ENCODE measurements around the gene CCDC27. TPM values are rescaled to one million over a fixed set of nuclear protein-coding genes. Genes with fewer than 3 reads are reported as not detected.

The CCDC27 gene
- total RNA-seq: 0.08 TPM
- long read RNA-seq: 0 reads

DNA sequence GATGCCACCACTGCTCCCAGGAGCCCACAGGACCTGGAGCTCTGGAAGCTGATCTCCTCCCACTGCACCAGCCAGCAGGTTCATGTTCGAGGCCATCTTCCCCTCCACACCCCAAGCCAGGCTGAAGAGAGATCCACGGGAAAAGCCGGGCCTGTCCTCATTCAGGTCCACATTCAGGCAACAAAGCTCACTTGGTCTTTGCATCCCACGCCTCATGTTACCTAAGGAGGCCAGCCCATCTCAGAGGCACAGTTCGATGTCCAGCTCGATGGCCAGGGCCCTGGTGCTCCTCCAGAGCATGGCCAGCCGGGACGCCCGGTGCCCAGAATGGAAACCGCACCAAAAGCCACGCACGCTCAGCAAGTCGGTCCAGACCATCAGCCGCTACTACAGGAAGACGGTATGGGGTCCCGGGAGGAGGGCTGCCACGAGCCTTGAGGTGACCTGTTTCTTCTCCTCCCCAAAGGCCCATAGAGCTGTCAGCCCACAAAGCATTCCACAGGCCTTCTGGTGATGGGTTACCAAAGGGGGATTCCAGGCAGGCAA is at the start of gene CCDC27:
CCDC27 (plus strand) TSS at position 51 of the 546 bp plus-strand sequence; CDS start at position 83, 32 bp downstream.
- Histone ChIP-seq H3K4me1 (peaks cover 6% of the 10 kb centered on the region), H3K9me3 (replicated peaks) (no peaks in the 10 kb centered on the region), H3K27ac (replicated peaks) (no peak within 1 kb of the TSS), H3K4me3 (no peak within 1 kb of the TSS), H3K27me3 (ENCODE audit: low read depth) (peaks cover 67% of the 10 kb centered on the region), H3K36me3 (no peaks in the 10 kb centered on the region)
- intact Hi-C loops (cut with micrococcal nuclease): no loop called here
- DNase-seq: no peak
- TF ChIP-seq, protein P1, sequence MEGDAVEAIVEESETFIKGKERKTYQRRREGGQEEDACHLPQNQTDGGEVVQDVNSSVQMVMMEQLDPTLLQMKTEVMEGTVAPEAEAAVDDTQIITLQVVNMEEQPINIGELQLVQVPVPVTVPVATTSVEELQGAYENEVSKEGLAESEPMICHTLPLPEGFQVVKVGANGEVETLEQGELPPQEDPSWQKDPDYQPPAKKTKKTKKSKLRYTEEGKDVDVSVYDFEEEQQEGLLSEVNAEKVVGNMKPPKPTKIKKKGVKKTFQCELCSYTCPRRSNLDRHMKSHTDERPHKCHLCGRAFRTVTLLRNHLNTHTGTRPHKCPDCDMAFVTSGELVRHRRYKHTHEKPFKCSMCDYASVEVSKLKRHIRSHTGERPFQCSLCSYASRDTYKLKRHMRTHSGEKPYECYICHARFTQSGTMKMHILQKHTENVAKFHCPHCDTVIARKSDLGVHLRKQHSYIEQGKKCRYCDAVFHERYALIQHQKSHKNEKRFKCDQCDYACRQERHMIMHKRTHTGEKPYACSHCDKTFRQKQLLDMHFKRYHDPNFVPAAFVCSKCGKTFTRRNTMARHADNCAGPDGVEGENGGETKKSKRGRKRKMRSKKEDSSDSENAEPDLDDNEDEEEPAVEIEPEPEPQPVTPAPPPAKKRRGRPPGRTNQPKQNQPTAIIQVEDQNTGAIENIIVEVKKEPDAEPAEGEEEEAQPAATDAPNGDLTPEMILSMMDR (IDR thresholded peaks at IDR 0.05; ENCODE audit: borderline replicate concordance): no peak

GRCh38 chr1:3702528-3702927 is 49.7 kb upstream of the CCDC27 start:
- TF ChIP-seq, protein P1 (IDR thresholded peaks at IDR 0.05; ENCODE audit: borderline replicate concordance): no peak
- intact Hi-C loops (cut with micrococcal nuclease): no loop called here

GRCh38 chr1:3702990-3703728 is 49.1 kb upstream of the CCDC27 start:
- no peak for DNase-seq
- no peaks in the 10 kb centered on the region for H3K36me3 ChIP-seq
- intact Hi-C loops (cut with micrococcal nuclease): no loop called here
- H3K27ac ChIP-seq (replicated peaks): no peak overlapping the region
- H3K4me1 ChIP-seq: peaks cover 9% of the 10 kb centered on the region
- TF ChIP-seq, protein P1 (IDR thresholded peaks at IDR 0.05; ENCODE audit: borderline replicate concordance): no peak
- no peaks in the 10 kb centered on the region for H3K9me3 ChIP-seq (replicated peaks)
- H3K4me3 ChIP-seq: no peak overlapping the region
- H3K27me3 ChIP-seq (ENCODE audit: low read depth): peaks cover 98% of the 10 kb centered on the region

More at GRCh38 chr1:3702528-3702927, 49.7 kb upstream of the CCDC27 start:
- Histone ChIP-seq H3K9me3 (replicated peaks) (no peaks in the 10 kb centered on the region), H3K36me3 (no peaks in the 10 kb centered on the region), H3K27ac (replicated peaks) (no peak overlapping the region), H3K4me3 (no peak overlapping the region), H3K4me1 (peaks cover 9% of the 10 kb centered on the region), H3K27me3 (ENCODE audit: low read depth) (peaks cover 98% of the 10 kb centered on the region)
- DNase-seq: no peak

GRCh38 chr1:3703786-3704371 is 48.4 kb upstream of the CCDC27 start:
- Histone ChIP-seq H3K9me3 (replicated peaks) (no peaks in the 10 kb centered on the region), H3K36me3 (no peaks in the 10 kb centered on the region), H3K27me3 (ENCODE audit: low read depth) (peaks cover 98% of the 10 kb centered on the region), H3K4me1 (peaks cover 9% of the 10 kb centered on the region), H3K27ac (replicated peaks) (no peak overlapping the region), H3K4me3 (no peak overlapping the region)
- DNase-seq: no peak
- TF ChIP-seq, protein P1 (IDR thresholded peaks at IDR 0.05; ENCODE audit: borderline replicate concordance): no peak
- intact Hi-C loops (cut with micrococcal nuclease): no loop called here

DNA sequence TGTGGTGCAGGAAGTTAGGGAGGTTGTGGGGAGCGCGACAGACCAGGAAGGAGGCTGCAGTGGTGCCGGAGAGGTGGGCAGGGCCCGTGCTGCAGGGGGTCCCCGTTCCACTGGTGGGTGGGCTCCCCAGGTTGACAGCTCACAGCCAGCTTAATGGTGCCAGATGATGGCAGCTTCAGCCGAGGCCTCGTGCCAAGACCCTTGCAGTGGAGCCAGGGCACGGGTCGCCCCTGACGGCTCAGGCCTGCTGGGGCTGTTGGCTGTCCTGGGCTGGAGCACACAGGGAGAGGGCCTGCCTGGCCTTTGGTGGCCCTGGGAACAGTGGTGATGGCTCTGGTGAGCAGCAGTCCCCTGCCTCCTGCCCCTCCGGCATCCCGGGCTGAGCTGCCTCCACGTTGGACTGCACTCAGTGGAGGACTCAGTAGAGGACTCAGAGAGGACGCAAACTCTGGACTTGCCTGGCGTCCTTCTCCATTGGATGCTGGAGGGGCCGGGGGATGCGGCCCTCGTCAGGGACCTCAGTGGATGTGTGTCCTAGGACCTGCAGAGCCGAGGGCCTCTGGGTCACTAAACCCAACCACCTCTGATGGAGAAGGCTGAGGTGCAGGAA is 46.8 kb upstream of the CCDC27 start:
- intact Hi-C loops (cut with micrococcal nuclease): no loop called here
- H3K9me3 ChIP-seq (replicated peaks): no peaks in the 10 kb centered on the region
- TF ChIP-seq, protein P1 (IDR thresholded peaks at IDR 0.05; ENCODE audit: borderline replicate concordance): no peak
- H3K4me1 ChIP-seq: peaks cover 9% of the 10 kb centered on the region
- no peak overlapping the region for H3K4me3 ChIP-seq
- no peak overlapping the region for H3K27ac ChIP-seq (replicated peaks)
- DNase-seq: no peak
- peaks cover 99% of the 10 kb centered on the region for H3K27me3 ChIP-seq (ENCODE audit: low read depth)
- H3K36me3 ChIP-seq: no peaks in the 10 kb centered on the region

Data from left ventricle myocardium inferior (tissue), 1 donor.